ENCODE measurements around the gene CLHC1.

DNA sequence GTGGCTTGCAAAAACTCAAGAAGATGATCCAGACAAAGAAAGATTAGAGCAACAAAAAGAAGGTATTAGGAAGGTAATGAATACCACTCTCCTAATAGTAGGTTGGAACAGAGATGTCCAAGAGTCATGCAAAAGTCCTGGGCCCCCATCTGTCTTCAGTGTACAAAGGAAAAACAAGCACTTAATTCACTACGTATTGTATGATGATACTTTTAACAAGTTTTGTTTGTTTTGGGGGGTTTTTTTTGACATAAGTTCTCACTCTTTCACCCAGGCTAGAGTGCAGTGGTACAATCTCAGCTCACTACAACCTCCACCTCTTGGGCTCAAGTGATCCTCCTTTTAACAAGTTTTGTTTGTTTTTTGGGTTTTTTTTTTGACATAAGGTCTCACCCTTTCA is 101.2 kb downstream of the CLHC1 start:
- TF ChIP-seq, protein P1, sequence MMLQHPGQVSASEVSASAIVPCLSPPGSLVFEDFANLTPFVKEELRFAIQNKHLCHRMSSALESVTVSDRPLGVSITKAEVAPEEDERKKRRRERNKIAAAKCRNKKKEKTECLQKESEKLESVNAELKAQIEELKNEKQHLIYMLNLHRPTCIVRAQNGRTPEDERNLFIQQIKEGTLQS (IDR thresholded peaks at IDR 0.05; ENCODE audit: insufficient read depth, low read depth, low read length), result no peak
- TF ChIP-seq KDM1A (IDR thresholded peaks at IDR 0.05; ENCODE audit: borderline replicate concordance, low read length), result no peak
- no peak for TF ChIP-seq NRF1 (IDR thresholded peaks at IDR 0.05; ENCODE audit: low read depth, low read length)
- TF ChIP-seq SIN3A (conservative IDR thresholded peaks at IDR 0.05 in 1 of 2, IDR thresholded peaks at IDR 0.05 in 1 of 2; ENCODE audit: low read depth in 1 of 2, low read length in 2 of 2), result no peak
- TF ChIP-seq, protein P2, sequence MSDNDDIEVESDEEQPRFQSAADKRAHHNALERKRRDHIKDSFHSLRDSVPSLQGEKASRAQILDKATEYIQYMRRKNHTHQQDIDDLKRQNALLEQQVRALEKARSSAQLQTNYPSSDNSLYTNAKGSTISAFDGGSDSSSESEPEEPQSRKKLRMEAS (IDR thresholded peaks at IDR 0.05), result no peak
- no peak for TF ChIP-seq SAP30 (IDR thresholded peaks at IDR 0.05; ENCODE audit: insufficient read depth, insufficient replicate concordance, low read length)
- TF ChIP-seq, protein P3, sequence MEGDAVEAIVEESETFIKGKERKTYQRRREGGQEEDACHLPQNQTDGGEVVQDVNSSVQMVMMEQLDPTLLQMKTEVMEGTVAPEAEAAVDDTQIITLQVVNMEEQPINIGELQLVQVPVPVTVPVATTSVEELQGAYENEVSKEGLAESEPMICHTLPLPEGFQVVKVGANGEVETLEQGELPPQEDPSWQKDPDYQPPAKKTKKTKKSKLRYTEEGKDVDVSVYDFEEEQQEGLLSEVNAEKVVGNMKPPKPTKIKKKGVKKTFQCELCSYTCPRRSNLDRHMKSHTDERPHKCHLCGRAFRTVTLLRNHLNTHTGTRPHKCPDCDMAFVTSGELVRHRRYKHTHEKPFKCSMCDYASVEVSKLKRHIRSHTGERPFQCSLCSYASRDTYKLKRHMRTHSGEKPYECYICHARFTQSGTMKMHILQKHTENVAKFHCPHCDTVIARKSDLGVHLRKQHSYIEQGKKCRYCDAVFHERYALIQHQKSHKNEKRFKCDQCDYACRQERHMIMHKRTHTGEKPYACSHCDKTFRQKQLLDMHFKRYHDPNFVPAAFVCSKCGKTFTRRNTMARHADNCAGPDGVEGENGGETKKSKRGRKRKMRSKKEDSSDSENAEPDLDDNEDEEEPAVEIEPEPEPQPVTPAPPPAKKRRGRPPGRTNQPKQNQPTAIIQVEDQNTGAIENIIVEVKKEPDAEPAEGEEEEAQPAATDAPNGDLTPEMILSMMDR (IDR thresholded peaks at IDR 0.05; ENCODE audit: control extremely low read depth in 1 of 3, insufficient read depth in 1 of 3, low read depth in 1 of 3, low read length in 3 of 3), result no peak
- TF ChIP-seq POLR2A (IDR thresholded peaks at IDR 0.05; ENCODE audit: control extremely low read depth in 1 of 2, low read depth in 2 of 2, low read length in 2 of 2), result no peak
- no peak for TF ChIP-seq CHD1 (IDR thresholded peaks at IDR 0.05; ENCODE audit: low read depth, low read length)
